Esophagus squamous epithelium (tissue), 5 donors: Measurements from ENCODE around the gene HSPBP1. TPM values are rescaled to one million over a fixed set of nuclear protein-coding genes. Genes with fewer than 3 reads are reported as not detected.
"Not testable (repeated sequence)": the region's sequence is repeated elsewhere in the genome, so short reads cannot be mapped to it uniquely, and the experiment has no call there.

Experiments used
- DNase-seq: peaks from one replicate; lab custom pipeline; 2025; lab: John Stamatoyannopoulos, UW
- H3K27ac ChIP-seq, 4 donors: fragments of 200-600 bp; sonication (generic); one replicate each; pipeline ENCODE4 v1.5.1; 2016 to 2019; ENCODE audit warnings: mild to moderate bottlenecking in 1 of 4
- H3K27me3 ChIP-seq, 4 donors: fragments of 200-600 bp; sonication (generic); 1 replicate in 3 of 4; 2 replicates in 1 of 4; pipeline versions ENCODE4 v1.5.1 to v1.6.0; 2017 to 2021; ENCODE audit warnings: antibody characterized with exemption in 1 of 4
- H3K36me3 ChIP-seq, 3 donors: fragments of 200-600 bp; sonication (generic); one replicate each; pipeline ENCODE4 v1.5.1; 2016 to 2019
- H3K4me1 ChIP-seq, 3 donors: fragments of 200-600 bp; sonication (generic); one replicate each; pipeline ENCODE4 v1.5.1; 2017 to 2019
- H3K4me3 ChIP-seq, 4 donors: fragments of 200-600 bp; sonication (generic); 1 replicate in 3 of 4; 2 replicates in 1 of 4; pipeline ENCODE4 v1.5.1; 2016 to 2019; ENCODE audit warnings: mild to moderate bottlenecking in 2 of 4, moderate library complexity in 1 of 4
- H3K9me3 ChIP-seq, 3 donors: fragments of 200-600 bp; sonication (generic); one replicate each; pipeline ENCODE4 v1.5.1; 2016 to 2019
- POLR2A ChIP-seq, 4 donors: fragments of 450-650 bp; IDR thresholded peaks; one replicate each; pipeline ENCODE4 v1.6.1; 2017; ENCODE audit warnings: antibody characterized with exemption in 4 of 4, mild to moderate bottlenecking in 4 of 4, moderate library complexity in 3 of 4
- WGBS, 2 donors: methylation state at CpG; one replicate each; pipeline ENCODE4 v1.1.5; 2018; 5-methylcytosine and 5-hydroxymethylcytosine counted together
- intact Hi-C: fragments of 100-400 bp; cut with DNase I; formaldehyde crosslinking; loops from one replicate; pipeline ENCODE4 v1.15.0; 2022
- total RNA-seq, 4 donors: library from RNA; depleted of rRNA; stranded (reverse); fragments of >200 nt; gene quantifications; one replicate each; pipeline ENCODE4 v1.1.0, GENCODE V29; 2016
- TF ChIP-seq, protein P1 (sequence below), 6 experiments: fragments of 450-650 bp in 4 of 6; fragments of 200-600 bp in 2 of 6; sonication (generic) in 2 of 6; IDR thresholded peaks; one replicate each; pipeline ENCODE4 v1.5.1; 2016 to 2019; ENCODE audit warnings: antibody characterized with exemption in 6 of 6, mild to moderate bottlenecking in 4 of 6, moderate library complexity in 4 of 6
- donor health status: DM: yes; HTN: yes; CAD: no.

HSPBP1 gene
- total RNA-seq, 4 donors from 2014 or later: 27.1 to 40.7 (median 32.4) TPM

DNA sequence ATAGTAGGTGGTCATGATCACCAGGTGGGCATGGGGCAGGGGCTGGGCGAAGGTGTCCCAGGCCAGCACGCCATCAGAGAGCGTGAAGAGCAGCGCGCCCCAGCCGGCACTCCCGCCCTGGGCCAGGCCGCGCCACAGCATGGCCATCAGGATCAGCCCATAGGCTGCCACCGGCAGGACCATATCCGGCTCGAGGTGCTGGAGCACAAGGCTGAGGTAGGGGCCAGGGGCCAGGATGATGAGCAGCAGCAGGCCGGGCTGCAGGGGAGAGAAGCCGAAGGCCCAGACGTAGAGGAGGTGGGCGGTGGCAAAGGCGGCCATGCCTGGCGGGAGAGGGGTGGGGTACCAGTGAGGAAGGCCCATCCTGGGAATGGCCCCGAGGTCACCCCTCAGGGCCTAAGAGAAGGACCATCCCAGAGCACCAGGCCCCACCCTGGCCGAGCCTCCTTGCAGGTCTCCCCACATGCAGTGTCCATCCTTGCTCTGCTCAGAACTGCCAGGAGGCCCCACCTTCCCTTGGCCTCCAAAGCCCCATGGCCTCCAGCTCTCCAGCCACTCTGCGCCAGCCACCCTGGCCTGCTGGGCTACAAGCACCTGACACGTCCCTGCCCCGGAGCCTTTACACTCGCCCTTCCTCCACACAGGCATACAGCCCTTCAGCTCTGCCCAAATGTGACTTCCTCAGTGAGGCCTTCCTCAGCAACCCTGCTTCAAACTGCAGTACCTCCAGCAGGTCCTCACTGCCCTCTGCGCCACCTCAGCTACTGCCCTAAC lies 52.5 kb downstream of the HSPBP1 start:
- no peaks in the 10 kb centered on the region for H3K4me1 ChIP-seq
- intact Hi-C loops: no loop called here
- no peaks in the 10 kb centered on the region for H3K27me3 ChIP-seq
- WGBS, 2 donors: 82 to 95% methylated on average over 12 to 16 of the region's 25 CpGs
- peaks cover 29 to 67% (median 33%) of the 10 kb centered on the region in 3 donors for H3K36me3 ChIP-seq
- DNase-seq: no peak
- H3K9me3 ChIP-seq: no peaks in the 10 kb centered on the region
- TF ChIP-seq, protein P1, sequence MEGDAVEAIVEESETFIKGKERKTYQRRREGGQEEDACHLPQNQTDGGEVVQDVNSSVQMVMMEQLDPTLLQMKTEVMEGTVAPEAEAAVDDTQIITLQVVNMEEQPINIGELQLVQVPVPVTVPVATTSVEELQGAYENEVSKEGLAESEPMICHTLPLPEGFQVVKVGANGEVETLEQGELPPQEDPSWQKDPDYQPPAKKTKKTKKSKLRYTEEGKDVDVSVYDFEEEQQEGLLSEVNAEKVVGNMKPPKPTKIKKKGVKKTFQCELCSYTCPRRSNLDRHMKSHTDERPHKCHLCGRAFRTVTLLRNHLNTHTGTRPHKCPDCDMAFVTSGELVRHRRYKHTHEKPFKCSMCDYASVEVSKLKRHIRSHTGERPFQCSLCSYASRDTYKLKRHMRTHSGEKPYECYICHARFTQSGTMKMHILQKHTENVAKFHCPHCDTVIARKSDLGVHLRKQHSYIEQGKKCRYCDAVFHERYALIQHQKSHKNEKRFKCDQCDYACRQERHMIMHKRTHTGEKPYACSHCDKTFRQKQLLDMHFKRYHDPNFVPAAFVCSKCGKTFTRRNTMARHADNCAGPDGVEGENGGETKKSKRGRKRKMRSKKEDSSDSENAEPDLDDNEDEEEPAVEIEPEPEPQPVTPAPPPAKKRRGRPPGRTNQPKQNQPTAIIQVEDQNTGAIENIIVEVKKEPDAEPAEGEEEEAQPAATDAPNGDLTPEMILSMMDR (IDR thresholded peaks at IDR 0.05): no peak
- TF ChIP-seq POLR2A (IDR thresholded peaks at IDR 0.05): no peak
- H3K4me3 ChIP-seq: no peak overlapping the region
- no peak overlapping the region for H3K27ac ChIP-seq

DNA sequence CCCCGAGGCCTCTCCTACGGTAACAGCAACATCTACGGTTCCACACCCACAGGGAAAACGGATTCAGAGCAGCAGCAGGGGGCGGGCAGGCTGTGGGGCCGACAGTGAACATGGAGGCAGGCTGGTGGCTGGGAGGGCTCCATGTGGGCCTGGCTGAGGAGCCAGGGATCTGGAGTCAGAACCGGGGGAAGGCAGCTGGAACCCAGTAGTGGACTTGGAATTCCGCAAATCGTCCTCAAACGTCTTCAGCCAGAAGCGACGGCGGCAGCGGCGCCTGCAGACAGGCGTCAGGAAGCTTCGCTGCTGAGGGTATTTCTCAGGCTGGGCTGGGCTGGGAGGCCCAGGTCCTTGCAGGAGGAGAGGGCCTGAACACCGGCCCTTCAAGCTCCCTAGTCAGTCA lies 53.1 kb downstream of the HSPBP1 start:
- Histone ChIP-seq H3K36me3 (peaks cover 22 to 61% (median 26%) of the 10 kb centered on the region in 3 donors), H3K9me3 (no peaks in the 10 kb centered on the region), H3K4me3 (no peak overlapping the region), H3K4me1 (no peaks in the 10 kb centered on the region), H3K27ac (no peak overlapping the region), H3K27me3 (no peaks in the 10 kb centered on the region)
- intact Hi-C loops: no loop called here
- DNase-seq: no peak
- WGBS, 2 donors: 60 to 78% methylated on average over 1 to 15 of the region's 18 CpGs
- no peak for TF ChIP-seq POLR2A (IDR thresholded peaks at IDR 0.05)
- TF ChIP-seq, protein P1 (IDR thresholded peaks at IDR 0.05): no peak

DNA sequence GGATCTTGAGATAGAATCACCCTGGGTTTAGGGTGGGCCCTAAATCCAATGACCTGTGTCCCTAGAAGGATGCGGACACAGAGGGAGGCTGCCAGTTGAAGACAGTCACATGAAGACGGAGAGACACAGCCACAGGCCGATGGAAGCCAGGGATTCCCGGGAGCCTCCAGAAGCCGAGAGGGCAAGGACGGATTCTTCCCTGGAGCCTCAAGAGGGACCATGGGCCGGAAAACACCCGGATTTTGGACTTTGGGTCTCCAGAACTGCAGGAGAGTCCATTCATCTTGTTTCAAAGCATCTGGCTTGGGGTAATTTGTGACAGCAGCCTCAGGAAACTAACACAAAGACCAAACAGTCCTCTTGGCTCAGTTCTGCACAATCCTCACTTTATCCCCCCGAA lies 53.6 kb downstream of the HSPBP1 start:
- Histone ChIP-seq H3K27me3 (no peaks in the 10 kb centered on the region), H3K4me3 (no peak overlapping the region), H3K4me1 (no peaks in the 10 kb centered on the region), H3K36me3 (peaks cover 17 to 55% (median 21%) of the 10 kb centered on the region in 3 donors), H3K9me3 (no peaks in the 10 kb centered on the region), H3K27ac (no peak overlapping the region)
- TF ChIP-seq, protein P1 (IDR thresholded peaks at IDR 0.05): no peak
- TF ChIP-seq POLR2A (IDR thresholded peaks at IDR 0.05): no peak
- no peak for DNase-seq
- intact Hi-C loops: no loop called here
- 86 to 92% methylated on average over 7 to 8 of the region's 9 CpGs for WGBS, 2 donors

DNA sequence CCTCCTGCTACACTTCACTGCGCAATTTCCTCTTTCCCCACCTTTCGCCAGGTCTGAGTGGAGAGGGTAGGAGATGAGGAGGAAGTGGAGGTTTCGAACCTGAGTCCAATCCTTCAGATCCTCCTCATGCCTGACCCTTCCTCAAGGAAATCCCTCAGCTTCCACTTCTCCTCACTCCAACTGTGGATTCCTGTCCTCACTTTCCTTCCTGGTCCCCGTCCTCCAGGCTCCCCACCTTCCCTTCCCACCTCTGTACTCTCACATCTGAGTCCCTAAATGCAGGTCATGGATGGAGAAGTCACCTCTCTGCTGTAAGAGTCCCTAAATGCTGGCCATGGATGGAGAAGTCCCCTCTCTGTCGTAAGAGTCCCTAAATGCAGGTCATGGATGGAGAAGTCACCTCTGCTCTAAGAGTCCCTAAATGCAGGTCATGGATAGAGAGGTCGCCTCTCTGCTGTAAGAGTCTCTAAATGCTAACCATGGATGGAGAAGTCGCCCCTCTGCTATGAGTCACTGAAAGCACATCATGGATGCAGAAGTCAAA lies 54.4 kb downstream of the HSPBP1 start:
- Histone ChIP-seq H3K27me3 (no peaks in the 10 kb centered on the region), H3K4me3 (no peak overlapping the region), H3K36me3 (peaks cover 11 to 48% (median 16%) of the 10 kb centered on the region in 3 donors), H3K4me1 (no peaks in the 10 kb centered on the region), H3K9me3 (no peaks in the 10 kb centered on the region), H3K27ac (no peak overlapping the region)
- intact Hi-C loops: no loop called here
- WGBS, 2 donors: 83 to 90% methylated on average over 5 to 6 of the region's 7 CpGs
- DNase-seq: no peak
- TF ChIP-seq POLR2A (IDR thresholded peaks at IDR 0.05): no peak
- TF ChIP-seq, protein P1 (IDR thresholded peaks at IDR 0.05): no peak

DNA sequence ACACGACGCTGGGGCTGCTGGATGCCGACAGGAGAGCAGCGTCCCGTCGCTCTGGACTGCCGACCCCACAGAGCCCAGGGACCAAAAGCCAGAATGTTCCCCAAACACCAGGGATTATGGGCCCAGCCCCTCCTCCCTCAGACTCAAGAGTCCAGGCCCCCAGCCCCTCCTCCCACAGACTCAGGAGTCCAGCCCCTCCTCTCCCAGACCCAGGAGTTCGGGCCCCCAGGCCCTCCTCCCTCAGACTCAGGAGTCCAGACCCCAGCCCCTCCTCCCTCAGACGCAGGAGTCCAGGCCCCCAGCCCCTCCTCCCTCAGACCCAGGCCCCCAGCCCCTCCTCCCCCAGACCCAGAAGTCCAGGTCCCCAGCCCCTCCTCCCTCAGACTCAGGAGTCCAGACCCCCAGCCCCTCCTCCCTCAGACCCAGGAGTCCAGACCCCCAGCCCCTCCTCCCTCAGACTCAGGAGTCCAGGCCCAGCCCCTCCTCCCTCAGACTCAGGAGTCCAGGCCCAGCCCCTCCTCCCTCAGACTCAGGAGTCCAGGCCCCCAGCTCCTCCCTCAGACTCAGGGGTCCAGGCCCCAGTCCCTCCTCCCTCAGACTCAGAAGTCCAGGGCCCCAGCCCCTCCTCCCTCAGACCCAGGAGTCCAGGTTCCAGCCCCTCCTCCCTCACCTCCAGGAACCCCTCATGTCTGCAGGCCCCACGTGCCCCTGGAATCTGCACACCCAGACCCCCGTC lies 55.1 kb downstream of the HSPBP1 start:
- DNase-seq, H3K27ac ChIP-seq, intact Hi-C loops, H3K4me1 ChIP-seq, H3K4me3 ChIP-seq, H3K9me3 ChIP-seq, H3K27me3 ChIP-seq: not testable (repeated sequence)
- peaks cover 4 to 41% (median 12%) of the 10 kb centered on the region in 3 donors for H3K36me3 ChIP-seq
- WGBS, 2 donors: 56 to 86% methylated on average over 2 to 9 of the region's 11 CpGs
